Measurements from ENCODE around the gene KCNJ3. TPM values are rescaled to one million over a fixed set of nuclear protein-coding genes. Genes with fewer than 3 reads are reported as not detected.

The KCNJ3 gene, protein sequence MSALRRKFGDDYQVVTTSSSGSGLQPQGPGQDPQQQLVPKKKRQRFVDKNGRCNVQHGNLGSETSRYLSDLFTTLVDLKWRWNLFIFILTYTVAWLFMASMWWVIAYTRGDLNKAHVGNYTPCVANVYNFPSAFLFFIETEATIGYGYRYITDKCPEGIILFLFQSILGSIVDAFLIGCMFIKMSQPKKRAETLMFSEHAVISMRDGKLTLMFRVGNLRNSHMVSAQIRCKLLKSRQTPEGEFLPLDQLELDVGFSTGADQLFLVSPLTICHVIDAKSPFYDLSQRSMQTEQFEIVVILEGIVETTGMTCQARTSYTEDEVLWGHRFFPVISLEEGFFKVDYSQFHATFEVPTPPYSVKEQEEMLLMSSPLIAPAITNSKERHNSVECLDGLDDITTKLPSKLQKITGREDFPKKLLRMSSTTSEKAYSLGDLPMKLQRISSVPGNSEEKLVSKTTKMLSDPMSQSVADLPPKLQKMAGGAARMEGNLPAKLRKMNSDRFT
- polyA plus RNA-seq (2012; ENCODE audit: insufficient read depth, insufficient read length, low read depth): 0.11 TPM

DNA sequence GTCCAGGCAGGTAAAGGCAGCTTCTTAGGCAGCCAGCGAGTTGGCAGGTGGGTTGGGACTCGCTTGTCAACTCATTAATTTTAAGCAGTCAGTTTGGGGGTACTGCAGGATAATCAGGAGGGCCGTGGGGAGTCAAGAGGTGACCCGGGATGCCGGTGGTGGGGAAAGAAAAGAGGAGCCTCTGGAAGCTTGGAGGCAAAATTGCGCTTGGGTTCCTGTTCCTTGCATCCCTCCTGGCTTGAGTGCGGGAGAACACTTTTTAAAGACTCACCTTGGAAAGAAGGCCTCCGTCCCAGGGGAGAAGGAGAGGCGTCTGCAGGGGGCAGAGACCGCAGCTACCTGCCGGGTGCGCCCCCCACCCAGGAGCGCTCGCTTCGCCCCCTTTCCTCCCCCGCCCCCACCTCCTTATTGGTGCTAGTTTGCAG lies at the start of gene KCNJ3:
TSS of gene KCNJ3 (plus strand) at position 400 of the 425 bp plus-strand sequence. CDS start 81 bp downstream, outside the sequence.
- Histone ChIP-seq H3K9me3 (no peaks in the 10 kb centered on the region), H3K36me3 (no peaks in the 10 kb centered on the region), H3K4me1 (no peaks in the 10 kb centered on the region), H3K4me3 (ENCODE audit: low read depth, low read length) (peak within 1 kb of the TSS; percentile 49), H3K27me3 (0 out of 2 replicates have a peak, but pooled peaks cover 6% of the 10 kb centered on the region)
- DNase-seq: no peak
- TF ChIP-seq, protein P1, sequence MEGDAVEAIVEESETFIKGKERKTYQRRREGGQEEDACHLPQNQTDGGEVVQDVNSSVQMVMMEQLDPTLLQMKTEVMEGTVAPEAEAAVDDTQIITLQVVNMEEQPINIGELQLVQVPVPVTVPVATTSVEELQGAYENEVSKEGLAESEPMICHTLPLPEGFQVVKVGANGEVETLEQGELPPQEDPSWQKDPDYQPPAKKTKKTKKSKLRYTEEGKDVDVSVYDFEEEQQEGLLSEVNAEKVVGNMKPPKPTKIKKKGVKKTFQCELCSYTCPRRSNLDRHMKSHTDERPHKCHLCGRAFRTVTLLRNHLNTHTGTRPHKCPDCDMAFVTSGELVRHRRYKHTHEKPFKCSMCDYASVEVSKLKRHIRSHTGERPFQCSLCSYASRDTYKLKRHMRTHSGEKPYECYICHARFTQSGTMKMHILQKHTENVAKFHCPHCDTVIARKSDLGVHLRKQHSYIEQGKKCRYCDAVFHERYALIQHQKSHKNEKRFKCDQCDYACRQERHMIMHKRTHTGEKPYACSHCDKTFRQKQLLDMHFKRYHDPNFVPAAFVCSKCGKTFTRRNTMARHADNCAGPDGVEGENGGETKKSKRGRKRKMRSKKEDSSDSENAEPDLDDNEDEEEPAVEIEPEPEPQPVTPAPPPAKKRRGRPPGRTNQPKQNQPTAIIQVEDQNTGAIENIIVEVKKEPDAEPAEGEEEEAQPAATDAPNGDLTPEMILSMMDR (IDR thresholded peaks at IDR 0.05; ENCODE audit: low read depth, low read length): no peak

DNA sequence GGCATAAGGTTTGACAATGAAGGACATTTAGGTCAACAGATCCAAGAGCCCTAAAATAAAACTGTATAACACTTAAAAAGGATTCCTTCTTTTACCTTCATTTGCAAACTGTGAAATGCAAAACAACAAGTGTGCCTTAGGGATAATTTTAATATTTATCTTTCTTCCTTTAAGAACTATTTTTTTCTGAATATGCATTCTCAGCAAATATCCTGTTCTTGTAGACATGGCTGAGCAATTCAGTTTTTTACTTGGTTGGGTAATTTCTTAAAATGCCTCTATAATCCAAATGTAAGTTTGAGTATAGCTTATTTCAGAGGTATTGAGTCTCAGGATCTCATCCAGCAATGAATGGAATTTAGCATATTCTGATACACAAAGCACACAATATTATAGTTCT lies 43.0 kb upstream of the KCNJ3 start:
- Histone ChIP-seq H3K4me3 (ENCODE audit: low read depth, low read length) (no peak overlapping the region), H3K36me3 (no peaks in the 10 kb centered on the region), H3K27me3 (no peaks in the 10 kb centered on the region), H3K9me3 (no peaks in the 10 kb centered on the region), H3K4me1 (no peaks in the 10 kb centered on the region)
- DNase-seq: no peak
- TF ChIP-seq, protein P1 (IDR thresholded peaks at IDR 0.05; ENCODE audit: low read depth, low read length): no peak

DNA sequence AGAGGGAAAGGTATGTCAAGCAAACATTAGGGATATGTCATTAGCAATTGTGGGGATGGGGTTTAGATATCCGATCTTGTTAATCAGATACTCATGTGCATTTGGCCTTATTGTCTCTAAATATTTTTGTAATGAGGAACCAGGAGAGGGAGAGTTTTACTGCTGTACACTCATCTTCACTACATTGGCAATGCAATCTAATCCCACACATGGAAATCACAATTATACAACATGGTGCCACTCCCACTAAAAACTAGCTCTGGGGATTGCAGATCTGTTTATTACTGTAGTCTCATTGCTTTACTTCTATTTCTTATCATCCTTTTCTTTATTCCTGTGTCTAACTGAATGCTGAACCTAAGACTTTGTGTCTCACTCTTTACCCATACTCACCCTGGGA lies 39.6 kb upstream of the KCNJ3 start:
- DNase-seq: no peak
- H3K27me3 ChIP-seq: no peaks in the 10 kb centered on the region
- H3K4me3 ChIP-seq (ENCODE audit: low read depth, low read length): no peak overlapping the region
- H3K4me1 ChIP-seq: no peaks in the 10 kb centered on the region
- TF ChIP-seq, protein P1 (IDR thresholded peaks at IDR 0.05; ENCODE audit: low read depth, low read length): no peak
- H3K36me3 ChIP-seq: no peaks in the 10 kb centered on the region
- no peaks in the 10 kb centered on the region for H3K9me3 ChIP-seq

DNA sequence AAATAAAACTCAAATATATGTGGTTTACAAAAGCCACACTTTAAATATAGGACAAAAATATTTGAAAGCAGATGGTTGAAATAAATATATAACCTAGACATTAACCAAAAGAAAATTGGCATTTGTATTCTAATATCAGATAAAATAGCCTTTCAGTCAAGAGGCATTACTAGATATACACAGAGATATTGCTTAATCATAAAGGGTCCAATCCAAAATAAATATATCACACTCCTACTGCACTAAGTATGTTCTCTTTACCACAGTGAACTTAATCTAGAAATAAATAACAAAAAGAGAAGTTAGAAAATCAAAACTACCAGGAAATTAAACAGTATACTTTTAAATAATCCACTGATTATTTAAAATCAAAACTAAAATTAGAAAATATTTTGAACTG lies 34.2 kb upstream of the KCNJ3 start:
- Histone ChIP-seq H3K27me3 (no peaks in the 10 kb centered on the region), H3K9me3 (no peaks in the 10 kb centered on the region), H3K36me3 (no peaks in the 10 kb centered on the region), H3K4me3 (ENCODE audit: low read depth, low read length) (no peak overlapping the region), H3K4me1 (no peaks in the 10 kb centered on the region)
- TF ChIP-seq, protein P1 (IDR thresholded peaks at IDR 0.05; ENCODE audit: low read depth, low read length): no peak
- DNase-seq: no peak

DNA sequence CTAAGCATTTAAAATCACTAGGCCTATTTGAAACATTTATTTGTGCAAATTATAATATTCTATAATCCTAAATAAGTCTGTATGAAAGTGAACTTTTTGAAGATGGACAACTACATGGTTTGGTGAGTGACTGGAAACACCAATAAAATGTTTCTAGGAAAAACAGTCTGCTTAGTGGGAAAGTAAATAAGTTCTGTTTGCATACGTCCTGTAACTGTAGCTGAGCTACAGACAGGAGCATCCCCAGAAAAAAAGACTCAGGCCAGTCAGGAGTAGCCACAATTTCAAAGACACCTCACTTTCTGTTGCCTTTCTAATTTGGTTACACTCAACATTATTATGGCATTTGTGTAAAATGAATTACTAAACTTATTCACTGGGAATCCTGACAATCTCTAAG lies 28.4 kb upstream of the KCNJ3 start:
- DNase-seq: no peak
- Histone ChIP-seq H3K4me1 (no peaks in the 10 kb centered on the region), H3K4me3 (ENCODE audit: low read depth, low read length) (no peak overlapping the region), H3K9me3 (no peaks in the 10 kb centered on the region), H3K36me3 (no peaks in the 10 kb centered on the region), H3K27me3 (no peaks in the 10 kb centered on the region)
- TF ChIP-seq, protein P1 (IDR thresholded peaks at IDR 0.05; ENCODE audit: low read depth, low read length): no peak

DNA sequence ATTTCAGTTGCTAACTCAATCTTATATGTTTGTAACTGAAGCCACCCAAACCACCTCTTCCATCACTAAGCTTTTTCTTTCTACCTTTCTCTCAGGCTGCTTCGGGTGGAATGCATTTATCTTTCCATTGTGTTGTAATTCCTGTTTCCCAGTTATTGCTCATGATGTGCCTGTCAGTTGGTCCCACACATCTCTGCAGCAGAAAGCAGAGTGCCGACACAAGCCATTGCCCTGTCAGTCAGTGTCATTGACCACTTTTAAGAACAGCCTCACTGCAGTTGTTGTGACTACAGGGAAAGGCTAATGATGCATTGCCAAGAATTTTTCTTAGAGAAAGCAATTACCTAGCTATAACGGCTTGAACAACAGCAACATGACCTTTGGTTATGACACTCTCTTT lies 24.8 kb upstream of the KCNJ3 start:
- no peaks in the 10 kb centered on the region for H3K9me3 ChIP-seq
- H3K4me1 ChIP-seq: no peaks in the 10 kb centered on the region
- no peak for DNase-seq
- no peaks in the 10 kb centered on the region for H3K27me3 ChIP-seq
- no peak overlapping the region for H3K4me3 ChIP-seq (ENCODE audit: low read depth, low read length)
- TF ChIP-seq, protein P1 (IDR thresholded peaks at IDR 0.05; ENCODE audit: low read depth, low read length): no peak
- no peaks in the 10 kb centered on the region for H3K36me3 ChIP-seq

Data from BE2C (cell line).